Liver (tissue), 3 donors: ENCODE data around the gene CSPG4.

Source experiments
- ATF3 ChIP-seq: IDR thresholded peaks from 2 replicates; pipeline ENCODE4 v1.6.1; 2016; ENCODE audit warnings: antibody characterized with exemption
- EGR1 ChIP-seq, 2 donors: IDR thresholded peaks; 2 replicates each; pipeline ENCODE4 v1.6.1; 2016 to 2018; ENCODE audit warnings: antibody characterized with exemption in 2 of 2, low read depth in 2 of 2
- GABPA ChIP-seq, 2 donors: IDR thresholded peaks in 1 of 2; conservative IDR thresholded peaks in 1 of 2; 2 replicates each; pipeline ENCODE4 v1.6.1; 2016; ENCODE audit warnings: antibody characterized with exemption in 2 of 2, mild to moderate bottlenecking in 1 of 2, moderate library complexity in 1 of 2
- MAX ChIP-seq: IDR thresholded peaks from 2 replicates; pipeline ENCODE4 v1.6.1; 2016; ENCODE audit warnings: antibody characterized with exemption
- REST ChIP-seq: IDR thresholded peaks from 2 replicates; pipeline ENCODE4 v1.6.1; 2016; ENCODE audit warnings: antibody characterized with exemption, mild to moderate bottlenecking
- TAF1 ChIP-seq: conservative IDR thresholded peaks from 2 replicates; pipeline ENCODE4 v1.6.1; 2016; ENCODE audit warnings: antibody characterized with exemption, mild to moderate bottlenecking
- YY1 ChIP-seq: IDR thresholded peaks from 2 replicates; pipeline ENCODE4 v1.6.1; 2016; ENCODE audit warnings: antibody characterized with exemption, mild to moderate bottlenecking
- TF ChIP-seq, protein P1 (sequence below): fragments of 150-350 bp; IDR thresholded peaks from 2 replicates; pipeline ENCODE4 v1.5.1; 2017; ENCODE audit warnings: improper control_type of control experiment, low read depth, low read length; ENCODE audit not compliant: missing input control
- TF ChIP-seq, protein P2 (sequence below): IDR thresholded peaks from 2 replicates; pipeline ENCODE4 v1.6.1; 2016; ENCODE audit warnings: antibody characterized with exemption
- donor health status: healthy.
- donor health status: healthy.

GRCh38 chr15:75696311-75696720 is 16.3 kb downstream of the CSPG4 start:
- TF ChIP-seq, protein P1, sequence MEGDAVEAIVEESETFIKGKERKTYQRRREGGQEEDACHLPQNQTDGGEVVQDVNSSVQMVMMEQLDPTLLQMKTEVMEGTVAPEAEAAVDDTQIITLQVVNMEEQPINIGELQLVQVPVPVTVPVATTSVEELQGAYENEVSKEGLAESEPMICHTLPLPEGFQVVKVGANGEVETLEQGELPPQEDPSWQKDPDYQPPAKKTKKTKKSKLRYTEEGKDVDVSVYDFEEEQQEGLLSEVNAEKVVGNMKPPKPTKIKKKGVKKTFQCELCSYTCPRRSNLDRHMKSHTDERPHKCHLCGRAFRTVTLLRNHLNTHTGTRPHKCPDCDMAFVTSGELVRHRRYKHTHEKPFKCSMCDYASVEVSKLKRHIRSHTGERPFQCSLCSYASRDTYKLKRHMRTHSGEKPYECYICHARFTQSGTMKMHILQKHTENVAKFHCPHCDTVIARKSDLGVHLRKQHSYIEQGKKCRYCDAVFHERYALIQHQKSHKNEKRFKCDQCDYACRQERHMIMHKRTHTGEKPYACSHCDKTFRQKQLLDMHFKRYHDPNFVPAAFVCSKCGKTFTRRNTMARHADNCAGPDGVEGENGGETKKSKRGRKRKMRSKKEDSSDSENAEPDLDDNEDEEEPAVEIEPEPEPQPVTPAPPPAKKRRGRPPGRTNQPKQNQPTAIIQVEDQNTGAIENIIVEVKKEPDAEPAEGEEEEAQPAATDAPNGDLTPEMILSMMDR = no peak
- TF ChIP-seq ATF3 (no peak), YY1 (no peak), REST (no peak), TAF1 (no peak), GABPA (IDR thresholded peaks at IDR 0.05 in 1 of 2, conservative IDR thresholded peaks at IDR 0.05 in 1 of 2) (no peak), MAX (no peak), EGR1 (IDR thresholded peaks at IDR 0.05; ENCODE audit: low read depth in 2 of 2) (no peak)
- TF ChIP-seq, protein P2, sequence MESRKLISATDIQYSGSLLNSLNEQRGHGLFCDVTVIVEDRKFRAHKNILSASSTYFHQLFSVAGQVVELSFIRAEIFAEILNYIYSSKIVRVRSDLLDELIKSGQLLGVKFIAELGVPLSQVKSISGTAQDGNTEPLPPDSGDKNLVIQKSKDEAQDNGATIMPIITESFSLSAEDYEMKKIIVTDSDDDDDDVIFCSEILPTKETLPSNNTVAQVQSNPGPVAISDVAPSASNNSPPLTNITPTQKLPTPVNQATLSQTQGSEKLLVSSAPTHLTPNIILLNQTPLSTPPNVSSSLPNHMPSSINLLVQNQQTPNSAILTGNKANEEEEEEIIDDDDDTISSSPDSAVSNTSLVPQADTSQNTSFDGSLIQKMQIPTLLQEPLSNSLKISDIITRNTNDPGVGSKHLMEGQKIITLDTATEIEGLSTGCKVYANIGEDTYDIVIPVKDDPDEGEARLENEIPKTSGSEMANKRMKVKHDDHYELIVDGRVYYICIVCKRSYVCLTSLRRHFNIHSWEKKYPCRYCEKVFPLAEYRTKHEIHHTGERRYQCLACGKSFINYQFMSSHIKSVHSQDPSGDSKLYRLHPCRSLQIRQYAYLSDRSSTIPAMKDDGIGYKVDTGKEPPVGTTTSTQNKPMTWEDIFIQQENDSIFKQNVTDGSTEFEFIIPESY = no peak
